Measurements from ENCODE around the gene OR2T3.
A peak's percentile ranks its signal among the peaks of the same experiment; 100 is the strongest.
"Not testable (repeated sequence)": the region's sequence is repeated elsewhere in the genome, so short reads cannot be mapped to it uniquely, and the experiment has no call there.

The OR2T3 gene

DNA sequence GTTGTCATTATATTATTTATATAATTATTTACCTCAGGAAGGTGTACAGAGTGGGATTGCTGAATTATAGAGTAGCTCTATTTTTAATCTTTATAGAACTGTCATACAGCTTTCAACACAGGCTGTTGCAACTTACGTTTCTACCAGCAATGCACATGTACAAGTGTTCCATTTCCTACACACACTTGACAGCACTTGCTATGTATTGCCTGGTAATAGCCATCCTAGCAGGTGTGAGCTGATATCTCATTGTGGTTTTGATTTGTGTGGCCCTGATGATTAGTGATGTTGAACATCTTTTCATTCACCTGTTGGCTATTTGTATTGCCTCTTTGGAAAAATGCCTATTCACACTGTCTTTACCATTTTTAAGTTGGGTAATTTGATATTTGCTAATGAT is 2.5 kb downstream of the OR2T3 start:
- not testable (repeated sequence) for DNase-seq

DNA sequence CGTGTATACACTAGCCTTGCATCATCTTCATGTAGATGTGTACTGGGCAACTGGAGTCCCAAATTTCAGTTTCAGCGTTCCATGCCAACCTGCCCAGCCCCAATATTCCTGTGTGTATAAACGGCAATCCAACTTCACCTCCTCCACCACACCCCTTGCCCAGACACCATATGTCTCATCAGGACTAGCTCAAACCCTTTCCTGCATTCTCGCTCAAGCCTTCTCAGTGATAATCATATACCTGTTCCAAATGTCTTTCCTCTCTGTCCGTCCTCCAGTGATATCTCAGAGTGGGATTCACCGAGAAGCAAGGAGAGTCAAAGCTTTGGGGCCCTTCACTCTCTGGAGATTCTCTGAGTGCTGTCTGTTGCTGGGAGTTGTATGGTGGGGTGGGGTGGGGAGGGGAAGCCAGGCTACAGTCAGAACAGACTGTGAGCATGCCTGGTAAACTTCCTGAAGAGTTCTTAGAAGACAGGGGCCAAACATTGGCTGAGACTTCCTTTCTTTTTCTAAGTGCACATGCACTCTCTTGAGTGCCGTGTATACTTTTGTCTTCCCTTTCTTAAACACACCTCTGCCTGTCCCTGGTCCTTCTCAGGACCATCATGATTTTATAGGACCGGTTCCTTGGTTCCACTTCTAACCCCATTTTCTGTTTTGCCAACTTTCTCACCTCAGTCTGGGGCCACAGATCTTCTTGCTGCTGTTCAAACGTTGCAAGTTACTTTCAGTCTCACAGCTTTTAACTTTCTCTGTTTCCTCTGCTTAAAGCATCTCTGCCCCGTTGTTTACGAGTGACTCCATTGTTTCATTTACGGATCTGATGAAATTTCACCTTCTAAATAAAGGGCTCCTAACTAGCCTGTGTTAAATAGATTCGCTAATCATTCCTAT is 8.8 kb downstream of the OR2T3 start:
- not testable (repeated sequence) for DNase-seq

- not testable (repeated sequence) for DNase-seq
Measured at GRCh38 chr1:248488289-248488688, 15.1 kb downstream of the OR2T3 start, which contains the start of gene OR2T5. TSS of gene OR2T5 (plus strand) at chr1:248488589. CDS start at chr1:248488589, 0 bp downstream.

GRCh38 chr1:248496661-248497060 is 23.5 kb downstream of the OR2T3 start:
- DNase-seq, result not testable (repeated sequence)

GRCh38 chr1:248500305-248501035 is 27.3 kb downstream of the OR2T3 start:
- DNase-seq, result peak; percentile 4

GRCh38 chr1:248507773-248508172 is 34.6 kb downstream of the OR2T3 start, which contains the start of gene OR2G6:
TSS of gene OR2G6 (plus strand) at chr1:248508073. CDS start at chr1:248521647, 13,574 bp downstream.
- not testable (repeated sequence) for DNase-seq

DNA sequence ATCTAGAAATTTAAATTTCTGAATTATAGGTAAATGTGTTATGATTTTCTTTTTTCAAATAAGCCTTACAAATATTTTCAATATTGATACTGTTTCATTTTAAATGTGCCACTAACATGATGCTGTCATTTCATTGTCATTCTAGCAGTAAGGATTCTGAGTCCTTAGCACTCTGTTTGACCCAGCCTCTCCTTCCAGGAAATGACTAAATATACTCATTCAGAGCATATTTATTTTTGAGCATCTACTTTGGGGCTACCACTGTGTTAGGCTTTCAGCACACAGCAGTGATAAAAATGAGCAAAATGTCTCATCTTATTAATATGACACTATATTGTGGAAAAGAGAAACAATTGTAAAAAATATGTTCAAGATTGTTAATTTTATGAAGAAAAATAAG is 37.1 kb downstream of the OR2T3 start:
- not testable (repeated sequence) for DNase-seq

- no peak for DNase-seq
Measured at GRCh38 chr1:248521856-248522255, 48.7 kb downstream of the OR2T3 start.
